ENCODE measurements around the gene TMEM141. TPM values are rescaled to one million over a fixed set of nuclear protein-coding genes. Genes with fewer than 3 reads are reported as not detected.

Gene TMEM141
- total and polyA plus RNA-seq, 2 donors (not counting 3 experiments of a cell fraction or from before 2014, with no cell fraction given): 43.2 to 146 TPM

GRCh38 chr9:136760424-136760823 lies 30.7 kb upstream of the TMEM141 start:
- FAIRE-seq (no peak), DNase-seq (ENCODE audit: low read depth, low spot score) (no peak)
- H3K27me3 ChIP-seq (ENCODE audit: control insufficient read depth in 2 of 2, insufficient read depth in 2 of 2, low read length in 2 of 2): no peaks in the 10 kb centered on the region
- H4K20me1 ChIP-seq (replicated peaks; ENCODE audit: control insufficient read depth, extremely low read depth, insufficient read depth, low read length): no peaks in the 10 kb centered on the region
- H3K36me3 ChIP-seq (ENCODE audit: control insufficient read depth in 2 of 2, extremely low read depth in 1 of 2, insufficient read depth in 2 of 2, low read length in 2 of 2): no peaks in the 10 kb centered on the region
- no peaks in the 10 kb centered on the region for H3K9me3 ChIP-seq (replicated peaks; ENCODE audit: control insufficient read depth, insufficient read depth, low read length)
- H3K9ac ChIP-seq (replicated peaks; ENCODE audit: extremely low read depth, insufficient read depth, low read length): no peak overlapping the region
- H3K4me1 ChIP-seq (ENCODE audit: control insufficient read depth, extremely low read depth, insufficient read depth, low read length): no peaks in the 10 kb centered on the region
- H3K9me1 ChIP-seq (replicated peaks; ENCODE audit: control insufficient read depth, extremely low read depth, insufficient read depth, low read length): no peaks in the 10 kb centered on the region
- no peak overlapping the region for H3K27ac ChIP-seq (ENCODE audit: insufficient read depth, low read depth, low read length)
- H3K4me2 ChIP-seq (ENCODE audit: insufficient read depth, low read length): no peak overlapping the region
- H2AFZ ChIP-seq (ENCODE audit: low read depth, low read length): no peak overlapping the region
- no peak overlapping the region for H3K4me3 ChIP-seq (replicated peaks in 1 of 3; ENCODE audit: insufficient read depth in 1 of 3, low read depth in 1 of 3, low read length in 3 of 3)
- intact Hi-C loops (cut with micrococcal nuclease): no loop called here
- no peak for TF ChIP-seq POLR2A (IDR thresholded peaks at IDR 0.05; ENCODE audit: low read depth, low read length)
- TF ChIP-seq EZH2 (IDR thresholded peaks at IDR 0.05; ENCODE audit: borderline replicate concordance, low read depth, low read length, severe bottlenecking): no peak
- TF ChIP-seq POLR2AphosphoS5 (IDR thresholded peaks at IDR 0.05; ENCODE audit: insufficient read depth, low read depth, low read length): no peak
- no peak for TF ChIP-seq JUN (IDR thresholded peaks at IDR 0.05; ENCODE audit: borderline replicate concordance, insufficient read depth, insufficient read length, low read depth)
- TF ChIP-seq, protein P1, sequence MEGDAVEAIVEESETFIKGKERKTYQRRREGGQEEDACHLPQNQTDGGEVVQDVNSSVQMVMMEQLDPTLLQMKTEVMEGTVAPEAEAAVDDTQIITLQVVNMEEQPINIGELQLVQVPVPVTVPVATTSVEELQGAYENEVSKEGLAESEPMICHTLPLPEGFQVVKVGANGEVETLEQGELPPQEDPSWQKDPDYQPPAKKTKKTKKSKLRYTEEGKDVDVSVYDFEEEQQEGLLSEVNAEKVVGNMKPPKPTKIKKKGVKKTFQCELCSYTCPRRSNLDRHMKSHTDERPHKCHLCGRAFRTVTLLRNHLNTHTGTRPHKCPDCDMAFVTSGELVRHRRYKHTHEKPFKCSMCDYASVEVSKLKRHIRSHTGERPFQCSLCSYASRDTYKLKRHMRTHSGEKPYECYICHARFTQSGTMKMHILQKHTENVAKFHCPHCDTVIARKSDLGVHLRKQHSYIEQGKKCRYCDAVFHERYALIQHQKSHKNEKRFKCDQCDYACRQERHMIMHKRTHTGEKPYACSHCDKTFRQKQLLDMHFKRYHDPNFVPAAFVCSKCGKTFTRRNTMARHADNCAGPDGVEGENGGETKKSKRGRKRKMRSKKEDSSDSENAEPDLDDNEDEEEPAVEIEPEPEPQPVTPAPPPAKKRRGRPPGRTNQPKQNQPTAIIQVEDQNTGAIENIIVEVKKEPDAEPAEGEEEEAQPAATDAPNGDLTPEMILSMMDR (IDR thresholded peaks at IDR 0.05; ENCODE audit: extremely low read depth in 1 of 2, insufficient read depth in 1 of 2, low read depth in 1 of 2, low read length in 2 of 2): no peak
- TF ChIP-seq GATA2 (IDR thresholded peaks at IDR 0.05; ENCODE audit: insufficient read depth, insufficient read length, low read depth, low read length): no peak
- TF ChIP-seq MAX (IDR thresholded peaks at IDR 0.05; ENCODE audit: insufficient read depth, insufficient read length): no peak
- no peak for TF ChIP-seq MYC (IDR thresholded peaks at IDR 0.05; ENCODE audit: low read depth, low read length)
- TF ChIP-seq FOS (IDR thresholded peaks at IDR 0.05; ENCODE audit: borderline replicate concordance, insufficient read depth, low read length): no peak
- ChIA-PET POLR2A (no interaction called here), CTCF (interaction anchor here (0.9 to 2.1 kb wide), 4 partner anchors 10 to 269 kb away, joined by 3 to 7 read pairs (median 4); partner anchors contain the start of genes LCN10 and TMEM141)
- BruUV-seq (replicated peaks): no TSS peak
- no peaks in the 10 kb centered on the region for H3K79me2 ChIP-seq (ENCODE audit: control insufficient read depth, insufficient read depth, low read length)
- dilution Hi-C loops (cut with MboI; ENCODE audit: extremely low pct_ligation_motif_present, low sequenced_read_pairs): no loop called here

Measured in endothelial cell of umbilical vein (primary cell).